ENCODE results near the gene CXorf49. TPM values are rescaled to one million over a fixed set of nuclear protein-coding genes. Genes with fewer than 3 reads are reported as not detected.
"Not testable (repeated sequence)": the region's sequence is repeated elsewhere in the genome, so short reads cannot be mapped to it uniquely, and the experiment has no call there.

CXorf49 gene
- total RNA-seq, 4 donors from 2014 or later = not detected

GRCh38 chrX:71675636-71676035 lies 42.4 kb downstream of the CXorf49 start:
- H3K4me3 ChIP-seq; intact Hi-C loops (cut with DNase I; ENCODE audit: low total_unique reads); DNase-seq; H3K27me3 ChIP-seq; H3K4me1 ChIP-seq; H3K36me3 ChIP-seq; H3K27ac ChIP-seq; H3K9me3 ChIP-seq; in situ Hi-C loops (cut with MboI; ENCODE audit: low pct_ligation_motif_present in 1 of 4, low pct_unique_long_range_greater_than_20kb in 1 of 4, low sequenced_read_pairs in 3 of 4): not testable (repeated sequence)
- 84% methylated on average over 22 of the region's 23 CpGs; no CpG with 5 or more reads in 1 of the 2 donors for WGBS, 2 donors (ENCODE audit: low coverage in 1 of 2)

DNA sequence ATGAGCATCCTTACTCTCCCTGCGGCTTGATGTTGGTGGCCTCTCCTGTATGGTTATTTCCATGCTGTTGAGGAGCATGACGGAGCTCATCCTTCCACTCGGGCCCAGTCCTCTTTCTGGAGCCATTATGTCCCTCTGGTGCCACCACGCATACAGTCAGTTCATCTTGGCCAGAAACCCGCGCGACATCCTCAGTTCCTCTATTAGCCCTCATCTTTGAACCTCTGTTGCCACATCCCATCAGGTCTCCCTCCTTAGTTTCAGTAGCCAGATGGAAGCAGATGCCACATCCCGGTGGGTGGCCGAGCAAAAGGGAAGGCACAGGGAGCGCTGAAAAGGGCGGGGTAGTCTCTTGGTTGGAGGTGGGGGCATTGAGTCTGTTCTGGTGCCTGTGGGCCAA lies 46.1 kb downstream of the CXorf49 start:
- WGBS, 2 donors (ENCODE audit: low coverage in 1 of 2) = 91% methylated on average over 11 of the region's 11 CpGs; no CpG with 5 or more reads in 1 of the 2 donors
- Histone ChIP-seq H3K36me3 (no peaks in the 10 kb centered on the region), H3K4me1 (no peaks in the 10 kb centered on the region), H3K27me3 (no peaks in the 10 kb centered on the region), H3K4me3 (no peak overlapping the region), H3K9me3 (no peaks in the 10 kb centered on the region), H3K27ac (no peak overlapping the region)
- no peak for DNase-seq
- TF ChIP-seq EP300 (IDR thresholded peaks at IDR 0.05; ENCODE audit: low read depth) (no peak), POLR2A (IDR thresholded peaks at IDR 0.05) (no peak), POLR2AphosphoS5 (IDR thresholded peaks at IDR 0.05) (no peak)
- TF ChIP-seq, protein P1, sequence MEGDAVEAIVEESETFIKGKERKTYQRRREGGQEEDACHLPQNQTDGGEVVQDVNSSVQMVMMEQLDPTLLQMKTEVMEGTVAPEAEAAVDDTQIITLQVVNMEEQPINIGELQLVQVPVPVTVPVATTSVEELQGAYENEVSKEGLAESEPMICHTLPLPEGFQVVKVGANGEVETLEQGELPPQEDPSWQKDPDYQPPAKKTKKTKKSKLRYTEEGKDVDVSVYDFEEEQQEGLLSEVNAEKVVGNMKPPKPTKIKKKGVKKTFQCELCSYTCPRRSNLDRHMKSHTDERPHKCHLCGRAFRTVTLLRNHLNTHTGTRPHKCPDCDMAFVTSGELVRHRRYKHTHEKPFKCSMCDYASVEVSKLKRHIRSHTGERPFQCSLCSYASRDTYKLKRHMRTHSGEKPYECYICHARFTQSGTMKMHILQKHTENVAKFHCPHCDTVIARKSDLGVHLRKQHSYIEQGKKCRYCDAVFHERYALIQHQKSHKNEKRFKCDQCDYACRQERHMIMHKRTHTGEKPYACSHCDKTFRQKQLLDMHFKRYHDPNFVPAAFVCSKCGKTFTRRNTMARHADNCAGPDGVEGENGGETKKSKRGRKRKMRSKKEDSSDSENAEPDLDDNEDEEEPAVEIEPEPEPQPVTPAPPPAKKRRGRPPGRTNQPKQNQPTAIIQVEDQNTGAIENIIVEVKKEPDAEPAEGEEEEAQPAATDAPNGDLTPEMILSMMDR (IDR thresholded peaks at IDR 0.05) = no peak
- intact Hi-C loops (cut with DNase I; ENCODE audit: low total_unique reads) = no loop called here
- in situ Hi-C loops (cut with MboI; ENCODE audit: low pct_ligation_motif_present in 1 of 4, low pct_unique_long_range_greater_than_20kb in 1 of 4, low sequenced_read_pairs in 3 of 4) = no loop called here

DNA sequence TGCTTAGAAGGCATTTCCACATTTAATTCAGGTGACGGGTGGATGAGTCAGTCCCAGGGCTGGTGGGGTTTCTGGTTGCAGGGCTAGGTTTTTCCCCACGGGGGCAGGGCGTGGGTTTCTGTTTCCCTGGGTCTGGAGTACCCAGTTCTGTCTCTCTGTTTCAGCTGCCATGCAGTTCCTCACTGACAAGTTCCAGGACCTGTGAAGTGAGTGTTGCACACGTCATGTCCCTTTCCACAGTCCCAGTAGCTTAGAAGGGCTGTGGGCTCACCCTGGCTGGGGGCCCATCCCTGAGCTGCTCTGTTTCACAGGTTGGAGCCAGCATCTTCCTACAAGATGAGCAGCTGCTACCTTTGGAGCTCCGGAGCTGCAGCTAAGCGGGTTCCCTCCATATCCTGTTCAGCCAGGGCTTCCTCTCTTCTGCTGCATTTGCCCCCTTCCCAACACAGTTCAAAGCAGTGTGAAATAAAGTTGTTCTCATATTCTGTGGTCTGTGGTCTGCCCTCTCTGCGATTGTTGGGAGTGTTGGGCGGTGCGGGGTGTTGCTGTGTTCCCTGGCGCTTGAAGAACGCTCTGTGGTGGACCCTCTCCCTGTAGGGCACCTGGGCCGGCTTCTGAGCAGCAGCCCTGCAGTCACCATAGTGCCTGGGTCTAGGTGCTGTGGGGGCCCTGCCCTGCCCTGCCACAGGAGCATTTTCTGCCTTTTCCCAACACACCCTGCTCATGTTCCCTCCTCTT lies 46.9 kb downstream of the CXorf49 start:
- Histone ChIP-seq H3K4me3 (no peak overlapping the region), H3K36me3 (no peaks in the 10 kb centered on the region), H3K27ac (no peak overlapping the region), H3K4me1 (no peaks in the 10 kb centered on the region), H3K27me3 (no peaks in the 10 kb centered on the region), H3K9me3 (no peaks in the 10 kb centered on the region)
- in situ Hi-C loops (cut with MboI; ENCODE audit: low pct_ligation_motif_present in 1 of 4, low pct_unique_long_range_greater_than_20kb in 1 of 4, low sequenced_read_pairs in 3 of 4) (no loop called here), intact Hi-C loops (cut with DNase I; ENCODE audit: low total_unique reads) (no loop called here)
- TF ChIP-seq POLR2A (IDR thresholded peaks at IDR 0.05) = no peak
- no peak for TF ChIP-seq EP300 (IDR thresholded peaks at IDR 0.05; ENCODE audit: low read depth)
- TF ChIP-seq, protein P1 (IDR thresholded peaks at IDR 0.05) = no peak
- TF ChIP-seq POLR2AphosphoS5 (IDR thresholded peaks at IDR 0.05) = no peak
- no peak for DNase-seq
- 56% methylated on average over 12 of the region's 12 CpGs; no CpG with 5 or more reads in 1 of the 2 donors for WGBS, 2 donors (ENCODE audit: low coverage in 1 of 2)

GRCh38 chrX:71669947-71670346 lies 48.1 kb downstream of the CXorf49 start:
- DNase-seq = peak; percentile 22
- intact Hi-C loops (cut with DNase I; ENCODE audit: low total_unique reads); in situ Hi-C loops (cut with MboI; ENCODE audit: low pct_ligation_motif_present in 1 of 4, low pct_unique_long_range_greater_than_20kb in 1 of 4, low sequenced_read_pairs in 3 of 4); H3K36me3 ChIP-seq; H3K4me1 ChIP-seq; H3K9me3 ChIP-seq; H3K27me3 ChIP-seq; H3K4me3 ChIP-seq; H3K27ac ChIP-seq: not testable (repeated sequence)
- 48% methylated on average over 10 of the region's 10 CpGs; no CpG with 5 or more reads in 1 of the 2 donors for WGBS, 2 donors (ENCODE audit: low coverage in 1 of 2)
- TF ChIP-seq, protein P1 (IDR thresholded peaks at IDR 0.05) = peak in 3 of 5 experiments; percentile 7 to 17 (median 11)

DNA sequence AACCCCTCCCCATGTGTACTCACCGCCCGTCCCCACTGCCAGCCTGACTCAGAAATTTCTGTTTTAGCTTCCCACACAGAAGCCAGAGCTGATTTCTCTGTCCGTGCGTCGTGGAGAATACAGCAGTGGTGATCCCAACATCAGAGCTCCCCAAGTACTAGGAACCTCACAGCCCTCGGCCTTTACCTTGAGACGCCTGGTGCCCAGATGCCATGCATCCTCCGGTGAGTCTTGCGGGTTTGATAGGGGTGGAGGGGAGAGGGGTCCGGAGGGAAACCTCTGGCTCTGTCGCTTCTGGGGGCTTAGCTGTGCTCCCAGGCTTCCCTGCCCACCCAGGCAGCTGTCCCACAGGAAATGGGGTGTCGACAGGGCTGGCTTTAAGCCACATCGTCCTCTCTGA lies 48.6 kb downstream of the CXorf49 start:
- H3K9me3 ChIP-seq = no peaks in the 10 kb centered on the region
- TF ChIP-seq, protein P1 (IDR thresholded peaks at IDR 0.05) = no peak
- TF ChIP-seq EP300 (IDR thresholded peaks at IDR 0.05; ENCODE audit: low read depth) (no peak), POLR2A (IDR thresholded peaks at IDR 0.05) (no peak), POLR2AphosphoS5 (IDR thresholded peaks at IDR 0.05) (no peak)
- H3K27me3 ChIP-seq = no peaks in the 10 kb centered on the region
- in situ Hi-C loops (cut with MboI; ENCODE audit: low pct_ligation_motif_present in 1 of 4, low pct_unique_long_range_greater_than_20kb in 1 of 4, low sequenced_read_pairs in 3 of 4) (no loop called here), intact Hi-C loops (cut with DNase I; ENCODE audit: low total_unique reads) (no loop called here)
- H3K4me3 ChIP-seq = no peak overlapping the region
- no peak for DNase-seq
- no peaks in the 10 kb centered on the region for H3K4me1 ChIP-seq
- 63% methylated on average over 13 of the region's 13 CpGs; no CpG with 5 or more reads in 1 of the 2 donors for WGBS, 2 donors (ENCODE audit: low coverage in 1 of 2)
- H3K27ac ChIP-seq = no peak overlapping the region
- H3K36me3 ChIP-seq = no peaks in the 10 kb centered on the region

Data from transverse colon (tissue), 4 donors.